ENCODE data around the gene HIRA.

The HIRA gene

DNA sequence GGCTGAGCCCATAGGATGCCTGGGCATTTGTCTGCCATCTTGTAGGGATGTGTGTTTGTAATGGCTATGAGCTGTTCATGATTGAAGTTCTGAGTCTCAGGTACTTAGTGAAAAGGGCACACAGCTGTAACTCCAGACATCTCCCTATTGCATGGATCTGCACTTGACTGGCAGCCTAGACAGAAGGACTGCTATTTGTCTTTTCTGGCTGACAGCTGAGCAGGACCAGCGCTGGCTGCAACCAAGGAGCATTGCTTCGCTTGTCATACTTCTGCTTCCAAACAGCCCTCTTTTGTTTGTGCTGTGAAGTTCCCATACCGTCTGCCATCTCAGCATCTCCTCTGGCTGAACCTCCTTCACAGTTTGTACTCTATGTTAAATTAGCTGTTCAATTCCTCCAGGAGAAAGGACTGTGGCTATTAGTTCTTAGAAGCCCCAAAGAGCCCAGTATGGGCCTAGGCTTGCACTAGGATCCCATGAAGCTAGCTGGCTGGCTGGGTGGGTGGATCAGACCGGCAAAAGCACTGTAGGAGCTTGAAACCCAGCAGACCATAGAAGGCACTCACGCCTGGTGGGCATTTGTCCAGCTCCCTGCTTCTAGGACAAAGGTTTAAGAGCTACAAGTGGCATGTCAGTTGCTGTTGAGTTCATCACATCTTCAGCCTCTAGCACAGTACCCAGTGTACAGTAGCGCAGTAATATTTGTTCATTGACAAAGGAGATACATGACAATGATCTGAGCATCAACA lies 20.4 kb downstream of the HIRA start:
- no peak for DNase-seq (ENCODE audit: low read depth in 1 of 2, low spot score in 1 of 2)

DNA sequence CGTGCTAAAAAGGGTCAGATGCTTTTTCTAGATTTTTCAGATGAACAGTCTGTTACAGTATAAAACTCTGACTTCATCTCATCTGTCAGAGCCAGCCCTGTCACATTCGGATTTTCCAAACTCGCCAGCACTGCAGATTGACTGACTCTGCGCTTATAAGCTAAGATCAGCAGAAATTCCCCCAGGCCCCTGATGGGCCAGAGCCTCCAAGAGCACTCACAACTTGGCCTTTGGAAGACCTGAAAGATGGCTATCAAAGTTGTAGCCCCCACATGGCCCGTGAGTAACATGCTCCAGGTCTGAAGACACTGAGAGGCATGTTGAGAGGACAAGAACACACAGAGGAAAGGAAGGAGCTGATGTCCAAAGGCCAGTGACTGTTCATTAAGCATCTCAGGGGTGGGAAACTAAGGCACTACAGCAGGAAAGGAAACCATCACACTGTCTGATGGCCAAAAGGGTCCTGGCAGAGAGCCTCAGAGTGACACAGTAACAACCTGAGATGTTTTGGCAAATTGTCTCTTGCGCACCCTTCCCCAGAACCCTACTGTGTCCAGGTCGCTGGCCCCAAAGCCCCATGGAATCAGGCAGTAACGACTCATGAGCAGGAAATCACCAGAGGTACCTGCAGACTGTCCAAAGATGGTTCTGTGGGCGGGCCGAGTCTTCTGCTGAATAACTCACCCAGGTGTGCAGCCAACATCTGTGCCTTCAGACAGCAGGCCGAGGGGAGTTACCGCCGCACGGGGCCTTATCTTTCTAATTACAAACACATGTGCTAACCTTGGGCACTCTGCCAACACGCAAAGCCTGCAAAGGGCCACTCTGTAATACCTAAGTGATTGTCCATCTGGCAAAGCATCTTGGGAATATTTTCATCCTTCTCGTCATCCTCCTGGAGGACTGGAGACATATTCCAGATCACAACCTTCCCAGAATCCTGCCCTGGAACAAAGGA lies 23.6 kb downstream of the HIRA start:
- no peak for DNase-seq (ENCODE audit: low read depth in 1 of 2, low spot score in 1 of 2)

DNA sequence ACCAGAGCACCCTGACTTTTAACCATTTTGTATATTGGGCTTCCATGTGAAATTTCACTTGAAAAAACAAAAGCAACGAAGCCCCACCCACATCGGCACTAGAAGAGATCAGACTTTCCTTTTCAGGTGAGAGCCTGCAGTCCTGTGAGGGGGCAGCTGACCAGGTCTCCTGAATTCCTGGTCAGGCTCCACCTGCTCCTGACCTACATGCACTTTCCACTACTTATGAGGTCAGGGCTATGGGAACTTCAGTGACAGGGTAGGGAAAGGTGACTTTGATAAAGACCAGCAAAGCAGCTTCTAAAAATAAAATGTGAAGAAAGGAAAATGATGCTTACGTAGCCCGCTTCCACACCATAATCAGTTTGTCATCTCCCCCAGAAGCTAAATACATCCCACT lies 24.7 kb downstream of the HIRA start:
- DNase-seq (ENCODE audit: low read depth in 1 of 2, low spot score in 1 of 2), result no peak

DNA sequence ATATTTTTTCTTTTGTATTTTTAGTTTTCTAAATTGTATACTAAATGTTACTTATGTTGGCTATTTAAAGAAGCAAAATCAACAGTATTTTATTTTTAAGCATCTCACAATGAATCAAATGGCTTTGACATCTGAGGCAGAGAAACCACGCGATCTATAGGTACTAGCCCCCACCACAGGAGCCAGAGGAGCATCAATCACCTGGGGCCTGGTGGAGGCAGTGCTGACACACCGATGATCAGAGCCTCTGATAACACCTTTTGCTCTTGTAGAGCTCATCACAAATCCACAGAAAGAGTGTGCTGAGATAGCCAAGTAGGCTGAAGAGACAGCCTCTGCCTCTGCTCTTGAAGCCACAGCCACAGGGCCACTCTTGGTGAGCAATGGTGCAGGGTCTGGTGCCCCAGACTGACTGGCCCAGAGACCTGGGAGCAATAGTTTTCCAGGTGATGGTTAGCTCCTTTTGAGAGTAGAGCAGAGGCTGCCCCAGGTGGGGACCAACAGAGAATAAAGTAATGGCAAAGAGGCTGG lies 25.2 kb downstream of the HIRA start:
- DNase-seq (ENCODE audit: low read depth in 1 of 2, low spot score in 1 of 2), result no peak

DNA sequence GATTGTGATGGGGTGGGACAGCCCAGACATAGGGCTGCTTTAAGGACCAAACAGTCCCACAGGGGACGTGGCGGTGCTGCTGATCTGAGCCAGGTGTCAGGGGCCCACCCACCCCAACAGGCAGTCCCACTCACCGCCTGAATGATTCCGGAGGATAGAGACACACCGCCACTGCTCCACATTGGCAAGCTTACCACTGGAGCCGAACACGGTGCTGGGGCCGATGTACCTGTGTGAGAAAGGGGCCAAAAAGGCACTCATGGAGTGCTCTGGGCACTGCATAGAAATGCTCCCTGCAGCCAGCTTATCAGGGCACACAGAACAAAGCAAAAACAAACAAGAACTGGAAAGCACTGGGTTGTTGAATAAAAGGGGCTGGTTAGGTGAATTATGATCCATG lies 25.9 kb downstream of the HIRA start:
- DNase-seq (ENCODE audit: low read depth in 1 of 2, low spot score in 1 of 2), result no peak

DNA sequence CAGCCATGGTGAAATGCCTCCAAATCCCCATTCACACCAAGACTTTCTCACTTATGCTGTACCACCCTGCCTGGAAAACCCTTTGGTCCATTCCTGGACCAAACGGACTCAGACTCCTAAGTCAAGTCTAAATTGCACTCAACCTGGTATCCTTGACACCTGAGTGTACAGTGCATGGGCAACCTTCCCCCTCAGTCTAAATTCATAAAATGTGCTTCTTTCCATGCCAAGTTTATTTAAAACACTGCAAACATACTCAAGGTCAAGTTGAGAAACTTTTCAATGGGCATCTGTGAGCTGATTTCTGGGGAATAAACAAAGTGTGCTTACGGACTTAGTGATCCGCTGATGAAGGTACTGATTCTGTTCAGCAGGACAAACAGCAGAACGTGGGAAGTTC lies 26.4 kb downstream of the HIRA start:
- no peak for DNase-seq (ENCODE audit: low read depth in 1 of 2, low spot score in 1 of 2)

DNA sequence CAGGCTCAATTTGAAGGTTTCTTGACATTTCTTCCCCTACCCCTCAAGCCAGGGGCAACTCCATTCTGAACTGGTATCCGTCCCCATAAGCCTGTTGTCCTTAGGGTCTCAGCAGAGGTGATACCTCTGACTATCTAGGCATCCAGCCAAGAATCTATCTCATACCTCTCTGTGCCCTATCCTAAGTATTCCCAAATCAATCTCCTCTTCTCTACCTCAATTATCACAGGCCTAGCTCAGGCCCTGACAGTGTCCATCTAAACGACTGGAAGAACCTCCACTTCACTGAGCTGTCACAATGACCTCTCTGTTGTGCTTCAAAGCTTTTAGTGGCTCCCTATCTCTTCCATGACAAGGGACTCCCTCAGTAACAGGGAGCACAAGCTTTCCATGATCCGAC lies 26.9 kb downstream of the HIRA start:
- no peak for DNase-seq (ENCODE audit: low read depth in 1 of 2, low spot score in 1 of 2)

DNA sequence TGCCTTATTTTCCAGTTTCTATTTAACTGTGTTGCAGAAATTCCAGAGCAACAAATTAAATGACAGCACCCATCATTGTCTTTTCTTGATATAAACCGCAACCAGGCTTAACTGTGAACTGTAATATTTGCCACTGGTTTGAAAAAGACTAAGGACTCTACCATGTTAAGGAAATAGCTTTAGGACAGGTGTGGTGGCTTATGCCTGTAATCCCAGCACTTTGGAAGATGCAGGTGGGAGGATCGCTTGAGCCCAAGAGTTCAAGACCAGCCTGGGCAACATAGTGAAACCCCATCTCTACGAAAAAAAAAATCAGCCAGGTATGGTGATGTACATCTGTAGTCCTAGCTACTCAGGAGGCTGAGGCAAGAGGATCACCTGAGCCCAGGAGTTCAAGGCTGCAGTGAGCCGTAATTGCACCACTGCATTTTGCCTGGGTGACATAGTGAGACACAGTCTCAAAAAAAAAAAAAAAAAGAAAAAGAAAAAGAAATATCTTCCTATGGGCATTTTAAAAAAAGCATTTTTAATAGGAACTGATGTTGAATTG lies 28.8 kb downstream of the HIRA start:
- DNase-seq (ENCODE audit: low read depth in 1 of 2, low spot score in 1 of 2), result no peak

DNA sequence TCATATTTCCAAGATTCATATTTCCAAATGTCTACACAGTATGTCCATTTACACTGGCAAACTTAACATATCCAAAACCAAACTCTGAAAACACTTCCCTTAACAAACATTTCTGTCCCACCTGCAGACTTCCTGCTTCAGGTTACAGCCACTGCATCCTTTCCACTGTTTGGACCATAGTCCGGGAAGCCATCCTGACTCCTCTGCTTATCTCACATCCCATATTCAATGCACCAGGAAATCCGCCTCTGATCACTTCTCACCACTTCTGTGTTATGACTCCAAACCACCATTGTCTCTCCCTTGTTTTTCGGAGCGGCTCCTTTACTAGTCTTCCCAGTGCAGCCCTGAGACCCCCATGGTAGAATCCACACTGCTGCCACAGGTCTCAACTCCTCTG lies 30.1 kb downstream of the HIRA start:
- DNase-seq (ENCODE audit: low read depth in 1 of 2, low spot score in 1 of 2), result no peak

DNA sequence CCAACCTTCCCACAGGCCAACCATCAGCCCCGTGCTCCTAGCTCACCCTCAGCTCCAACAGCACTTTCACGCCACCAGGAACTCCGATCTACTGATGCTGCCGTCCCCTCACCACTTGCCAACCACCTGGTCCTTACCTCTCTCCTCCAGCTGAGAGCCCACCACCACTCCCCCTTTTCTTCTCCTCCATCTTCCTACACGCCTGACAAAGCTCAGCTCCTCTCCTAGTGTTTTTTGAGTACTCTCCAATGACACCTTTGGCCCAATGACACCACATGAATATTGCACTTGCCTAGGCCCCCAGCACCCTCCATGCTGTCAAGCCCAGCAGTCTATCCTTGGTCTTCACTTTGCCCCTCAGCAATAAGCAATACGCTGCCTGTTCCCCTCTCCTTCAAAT lies 30.7 kb downstream of the HIRA start:
- DNase-seq (ENCODE audit: low read depth in 1 of 2, low spot score in 1 of 2), result no peak

DNA sequence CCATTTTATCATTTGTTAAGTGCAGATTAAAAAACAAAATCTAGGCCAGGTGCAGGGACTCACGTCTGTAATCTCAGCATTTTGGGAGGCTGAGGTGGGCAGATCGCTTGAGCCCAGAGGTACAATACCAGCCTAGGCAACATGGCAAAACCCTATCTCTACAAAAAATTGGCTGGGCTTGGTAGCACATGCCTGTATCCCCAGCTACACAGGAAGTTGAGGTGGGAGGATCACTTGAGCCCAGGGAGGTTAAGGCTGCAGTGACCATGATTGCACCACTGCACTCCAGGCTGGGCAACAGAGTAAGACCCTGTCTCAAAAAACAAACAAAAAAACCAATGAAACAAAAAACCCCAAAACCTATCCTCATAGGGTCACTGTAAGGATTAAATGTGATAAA lies 32.9 kb downstream of the HIRA start:
- no peak for DNase-seq (ENCODE audit: low read depth in 1 of 2, low spot score in 1 of 2)

DNA sequence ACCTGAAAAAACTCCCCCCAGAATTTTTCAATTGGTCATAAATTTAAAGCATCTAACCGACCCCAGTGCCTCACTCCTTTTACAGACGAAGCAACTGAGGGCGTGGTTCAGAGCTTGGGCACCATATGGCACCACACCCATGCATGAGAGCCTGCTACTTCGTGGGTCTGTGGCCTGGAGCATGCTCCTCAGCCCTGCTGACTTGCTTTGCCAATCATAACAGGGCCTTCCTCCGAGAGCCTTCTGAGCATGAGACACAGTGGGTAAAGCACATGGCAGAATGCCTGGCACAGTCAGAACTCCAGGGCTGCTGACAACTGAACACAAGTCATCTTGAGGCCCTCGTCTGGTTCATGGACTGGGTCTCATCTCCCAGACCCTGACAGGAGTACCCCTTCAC lies 33.3 kb downstream of the HIRA start:
- DNase-seq (ENCODE audit: low read depth in 1 of 2, low spot score in 1 of 2), result no peak

DNA sequence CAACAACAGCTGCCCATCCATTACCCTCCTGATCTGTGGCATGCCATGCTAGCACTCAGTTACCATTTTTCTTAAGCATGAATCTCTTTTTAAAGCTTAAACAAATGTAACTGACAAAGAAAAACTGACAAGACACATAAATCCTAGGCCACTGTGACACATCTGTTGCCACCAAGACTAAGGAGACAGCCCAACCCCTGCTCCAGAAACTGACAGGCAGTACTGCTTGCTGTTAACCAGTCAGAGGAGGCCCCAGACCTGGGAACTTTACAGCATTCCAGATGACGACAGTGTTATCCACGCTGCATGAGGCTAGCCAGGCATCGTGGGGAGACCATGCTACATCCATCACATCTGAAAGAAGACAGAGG lies 33.8 kb downstream of the HIRA start:
- no peak for DNase-seq (ENCODE audit: low read depth in 1 of 2, low spot score in 1 of 2)

DNA sequence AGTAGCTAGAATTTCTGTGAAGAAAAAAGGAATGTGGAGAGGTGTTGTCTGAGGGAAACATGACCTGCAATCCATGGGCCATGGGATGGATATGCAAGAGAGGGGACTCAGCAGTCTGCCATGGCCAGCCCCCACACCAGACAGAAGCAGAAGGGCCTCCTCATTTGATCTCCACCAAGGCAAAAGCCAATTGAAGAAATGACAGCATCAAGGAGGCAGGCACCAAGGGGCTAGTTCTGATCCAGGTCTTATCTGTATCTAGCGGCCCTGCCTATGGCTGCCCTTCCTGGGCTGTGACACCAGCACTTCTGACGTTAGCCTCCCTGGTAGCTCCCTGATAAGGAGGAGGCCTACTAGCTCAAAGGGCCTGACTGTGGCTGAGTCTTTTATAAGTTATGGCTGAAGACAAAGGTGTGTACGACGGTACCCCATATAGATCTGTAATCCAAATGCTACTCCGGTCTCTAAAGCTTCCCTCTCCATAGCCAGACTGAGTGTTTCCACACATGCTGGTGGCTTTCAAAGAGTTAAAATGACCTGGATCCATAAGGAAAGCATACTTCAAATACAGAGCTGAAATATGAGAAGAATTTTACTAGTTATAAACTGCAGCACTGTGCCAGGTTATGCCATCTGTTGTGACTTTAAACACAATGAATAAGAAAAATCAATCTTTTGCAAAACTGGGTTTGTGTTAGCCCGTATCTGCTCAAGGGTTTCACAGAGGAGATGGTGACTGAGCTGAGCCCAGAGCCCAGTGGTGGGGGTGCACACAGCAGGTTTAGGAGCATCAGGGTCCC lies 34.4 kb downstream of the HIRA start:
- DNase-seq (ENCODE audit: low read depth in 1 of 2, low spot score in 1 of 2), result no peak

DNA sequence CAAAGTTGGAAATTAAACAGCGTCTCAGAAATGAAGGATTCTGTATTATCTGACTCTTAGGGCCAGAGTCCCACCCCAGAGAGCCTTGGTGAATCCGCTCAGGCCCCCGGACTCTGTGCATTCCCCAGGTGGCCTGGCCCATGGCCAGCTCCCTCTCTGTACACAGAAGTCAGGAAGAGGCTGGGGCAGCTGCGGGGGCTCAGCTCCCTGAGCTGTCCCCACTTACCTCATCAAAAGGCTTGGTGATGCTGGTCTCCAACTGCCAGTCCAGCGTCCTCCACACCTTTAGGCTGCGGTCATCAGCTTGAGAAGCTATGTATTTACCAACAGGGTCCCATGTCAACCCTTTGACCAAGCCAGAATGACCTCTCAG lies 35.0 kb downstream of the HIRA start:
- DNase-seq (ENCODE audit: low read depth in 1 of 2, low spot score in 1 of 2), result no peak

DNA sequence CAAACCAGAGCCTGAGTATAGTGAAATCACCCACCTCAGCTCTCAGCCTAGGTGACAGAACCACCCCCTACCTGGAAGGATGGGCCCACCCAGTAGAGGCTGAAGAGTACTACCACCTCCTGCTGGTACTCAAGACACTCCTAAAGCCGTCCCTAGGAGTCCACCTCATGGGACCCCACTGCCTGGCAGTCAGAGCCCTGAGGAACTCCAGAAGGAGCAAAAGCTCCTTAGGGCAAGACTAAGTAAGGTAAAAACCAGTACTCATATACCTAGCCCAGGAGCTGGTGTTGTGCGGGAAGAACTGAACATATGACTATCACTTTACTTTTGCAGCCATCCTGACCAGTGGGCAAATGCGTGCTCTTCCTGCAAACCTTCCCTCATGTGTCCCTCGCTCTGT lies 36.3 kb downstream of the HIRA start:
- no peak for DNase-seq (ENCODE audit: low read depth in 1 of 2, low spot score in 1 of 2)

DNA sequence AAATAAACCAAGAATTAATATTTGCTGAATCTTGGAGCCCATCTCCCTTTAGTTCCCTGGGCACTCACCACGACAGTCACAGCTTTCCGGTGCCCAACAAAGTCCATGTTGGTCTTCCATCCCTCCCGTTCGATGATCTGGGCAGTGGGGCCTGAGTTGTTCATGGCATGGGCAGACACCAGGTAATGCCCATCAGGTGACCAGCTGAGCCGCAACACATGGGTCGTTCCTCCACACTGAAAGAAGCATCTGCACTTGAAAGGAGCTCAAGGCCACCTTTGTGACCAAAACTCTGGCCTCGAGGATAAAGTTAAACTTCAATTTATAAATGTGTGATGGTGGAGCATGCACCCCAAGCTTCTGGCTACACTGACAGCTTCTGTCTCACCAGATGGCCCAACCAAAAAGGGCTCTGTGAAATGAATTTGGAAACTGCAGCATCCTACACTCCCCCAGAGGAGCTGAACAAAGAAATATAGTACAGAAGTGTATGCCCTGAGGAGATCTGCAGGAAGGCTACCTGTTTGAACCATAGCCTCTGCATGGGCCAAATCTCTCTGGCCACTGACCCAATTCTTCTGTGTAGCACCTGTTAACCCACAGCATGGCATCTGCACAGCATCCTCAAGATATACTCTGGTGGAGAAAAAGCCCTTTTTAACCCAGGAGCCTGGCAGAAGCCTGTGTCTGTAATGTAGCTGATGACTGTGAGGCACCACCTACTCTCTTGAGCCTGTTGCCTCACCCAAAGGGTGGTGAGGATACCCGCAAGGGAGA lies 37.1 kb downstream of the HIRA start:
- DNase-seq (ENCODE audit: low read depth in 1 of 2, low spot score in 1 of 2), result no peak

DNA sequence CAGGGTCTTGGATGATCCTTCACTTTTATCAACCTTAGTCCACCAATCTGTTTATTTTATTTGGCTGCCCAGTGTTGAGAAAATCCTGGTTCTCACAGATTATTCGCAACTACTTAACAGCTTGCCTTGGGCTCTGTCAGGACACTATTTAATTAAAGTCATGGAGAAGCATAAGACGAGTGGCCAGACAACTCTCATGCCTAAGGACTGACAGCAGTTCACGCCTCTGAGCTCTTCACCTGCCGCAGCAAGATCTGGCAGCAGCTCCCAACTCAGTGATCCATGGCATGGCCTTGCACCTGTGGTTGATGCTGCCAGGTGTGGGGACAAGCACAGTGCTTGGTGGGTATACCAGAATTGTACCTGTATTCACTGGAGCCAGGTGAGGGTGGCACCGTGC lies 37.8 kb downstream of the HIRA start:
- no peak for DNase-seq (ENCODE audit: low read depth in 1 of 2, low spot score in 1 of 2)

DNA sequence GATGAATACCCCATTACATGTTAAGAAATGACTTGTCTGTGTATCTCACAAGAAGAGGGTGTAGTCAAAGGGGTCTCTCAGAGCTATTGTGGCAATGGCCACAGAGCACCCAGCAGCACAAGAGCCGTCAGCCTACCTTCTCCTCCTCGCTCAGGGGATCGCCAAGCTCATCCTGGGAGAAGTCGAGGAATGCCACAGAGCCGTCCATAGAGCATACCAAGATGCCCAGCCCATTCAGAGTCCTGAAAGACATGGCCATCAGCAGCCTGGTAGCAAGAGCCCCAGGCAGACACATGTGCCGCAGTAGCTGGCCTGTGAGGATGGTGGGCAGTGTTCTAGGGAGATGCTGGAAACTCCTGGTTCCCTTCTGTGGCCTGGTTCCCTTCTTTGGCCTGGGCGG lies 44.0 kb downstream of the HIRA start:
- DNase-seq (ENCODE audit: low read depth in 1 of 2, low spot score in 1 of 2), result no peak

DNA sequence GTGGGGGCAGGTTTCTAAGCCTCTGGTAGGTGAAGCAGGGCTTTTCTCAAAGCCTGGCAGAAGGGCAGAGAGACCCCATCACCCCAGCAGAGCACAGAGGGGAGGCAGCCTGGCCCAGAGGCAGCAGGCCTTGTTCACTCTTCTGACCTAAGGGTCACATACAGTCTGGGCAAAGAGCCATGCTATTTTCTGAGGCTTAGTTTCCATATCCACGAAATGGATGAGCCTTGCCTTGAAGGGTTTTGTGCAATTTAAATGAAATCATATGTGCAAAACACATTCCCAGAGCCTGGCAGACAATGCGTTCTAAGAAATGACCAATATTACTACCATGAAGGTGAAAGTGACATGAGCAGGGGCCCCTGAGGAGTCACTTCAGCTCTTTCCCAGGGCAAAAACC lies 44.5 kb downstream of the HIRA start:
- no peak for DNase-seq (ENCODE audit: low read depth in 1 of 2, low spot score in 1 of 2)

DNA sequence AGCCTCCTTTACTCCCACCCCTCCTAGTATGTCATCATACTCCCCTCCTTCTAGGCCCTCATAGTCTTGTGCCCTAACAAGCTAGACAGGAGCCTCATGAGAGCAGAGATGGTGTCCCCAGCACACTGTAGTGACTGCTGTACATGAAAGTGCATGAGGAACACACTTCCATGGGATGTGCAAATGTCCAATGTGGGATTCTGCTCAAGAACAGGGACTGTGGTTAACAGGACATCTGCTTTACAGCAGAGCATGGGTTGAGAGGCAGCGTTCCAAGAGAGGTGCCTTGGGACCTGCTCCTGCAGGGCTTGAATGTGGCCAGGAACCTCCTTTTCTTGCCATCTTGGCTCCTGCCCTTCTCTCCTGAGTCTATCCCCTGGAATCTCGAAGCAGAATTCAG lies 45.3 kb downstream of the HIRA start:
- no peak for DNase-seq (ENCODE audit: low read depth in 1 of 2, low spot score in 1 of 2)
